NAMALWA (cell line): ENCODE measurements around the gene IKZF1.

Source experiments
- DNase-seq: peaks from one replicate; pipeline ENCODE4 v3.0.0-alpha.2; 2015; ENCODE audit warnings: low spot score

The IKZF1 gene

GRCh38 chr7:50412973-50413372, 108.5 kb downstream of the IKZF1 start:
- DNase-seq: peak; percentile 55

- DNase-seq: no peak
Measured at GRCh38 chr7:50413561-50413960, 109.0 kb downstream of the IKZF1 start.

- DNase-seq: peak; percentile 39
Measured at GRCh38 chr7:50415844-50416364, 111.4 kb downstream of the IKZF1 start.

GRCh38 chr7:50416527-50417182, 112.1 kb downstream of the IKZF1 start:
- peak; percentile 89 for DNase-seq

GRCh38 chr7:50418086-50418515, 113.6 kb downstream of the IKZF1 start:
- DNase-seq: peak; percentile 92

- DNase-seq: no peak
Measured at GRCh38 chr7:50418526-50419290, 114.2 kb downstream of the IKZF1 start.

- no peak for DNase-seq
Measured at GRCh38 chr7:50421043-50421442, 116.5 kb downstream of the IKZF1 start.

GRCh38 chr7:50422858-50423257, 118.3 kb downstream of the IKZF1 start:
- no peak for DNase-seq

GRCh38 chr7:50423860-50424259, 119.3 kb downstream of the IKZF1 start:
- no peak for DNase-seq

GRCh38 chr7:50425318-50425717, 120.8 kb downstream of the IKZF1 start:
- no peak for DNase-seq

GRCh38 chr7:50426280-50427045, 121.9 kb downstream of the IKZF1 start:
- no peak for DNase-seq

GRCh38 chr7:50427518-50427917, 123.0 kb downstream of the IKZF1 start:
- DNase-seq: no peak

- DNase-seq: no peak
Measured at GRCh38 chr7:50428911-50429310, 124.4 kb downstream of the IKZF1 start.

GRCh38 chr7:50431316-50431715, 126.8 kb downstream of the IKZF1 start:
- no peak for DNase-seq

GRCh38 chr7:50431722-50432305, 127.3 kb downstream of the IKZF1 start:
- no peak for DNase-seq

GRCh38 chr7:50436133-50436806, 131.8 kb downstream of the IKZF1 start:
- DNase-seq: no peak

- DNase-seq: no peak
Measured at GRCh38 chr7:50446542-50446960, 142.0 kb downstream of the IKZF1 start.

GRCh38 chr7:50448823-50449222, 144.3 kb downstream of the IKZF1 start:
- no peak for DNase-seq

- no peak for DNase-seq
Measured at GRCh38 chr7:50449501-50449880, 145.0 kb downstream of the IKZF1 start.

GRCh38 chr7:50449881-50450589, 145.5 kb downstream of the IKZF1 start, which contains the start of gene FIGNL1:
FIGNL1 (minus strand) TSS chr7:50450350; CDS start chr7:50447287, 3,063 bp downstream.
- DNase-seq: peak; percentile 88

- DNase-seq: no peak
Measured at GRCh38 chr7:50450590-50451032, 146.1 kb downstream of the IKZF1 start.
